Bone marrow (tissue), 2 donors: ENCODE results near the gene ASPRV1.

Experiments used
- DNase-seq, 2 donors: peaks; one replicate each; lab custom pipeline; 2025; lab: John Stamatoyannopoulos, UW

ASPRV1 gene

GRCh38 chr2:69939722-69940121 is 21.7 kb downstream of the ASPRV1 start:
- DNase-seq: no peak

GRCh38 chr2:69937968-69938367 is 23.5 kb downstream of the ASPRV1 start:
- no peak for DNase-seq

GRCh38 chr2:69936906-69937305 is 24.5 kb downstream of the ASPRV1 start:
- no peak for DNase-seq

GRCh38 chr2:69935011-69935410 is 26.4 kb downstream of the ASPRV1 start:
- DNase-seq: no peak

GRCh38 chr2:69934614-69934908 is 26.9 kb downstream of the ASPRV1 start:
- no peak for DNase-seq

GRCh38 chr2:69933839-69934613 is 27.4 kb downstream of the ASPRV1 start:
- peak in 1 of 2 donors; percentile 89 for DNase-seq

- DNase-seq: no peak
These were observed 28.1 kb downstream of the ASPRV1 start for GRCh38 chr2:69933254-69933828.

- no peak for DNase-seq
These were observed 28.9 kb downstream of the ASPRV1 start for GRCh38 chr2:69932596-69932922.

GRCh38 chr2:69931832-69932595 is 29.4 kb downstream of the ASPRV1 start:
- DNase-seq: no peak

GRCh38 chr2:69926849-69927515 is 34.4 kb downstream of the ASPRV1 start:
- DNase-seq: no peak

- no peak for DNase-seq
These were observed 38.3 kb downstream of the ASPRV1 start for GRCh38 chr2:69923116-69923515.

GRCh38 chr2:69918401-69918800 is 43.0 kb downstream of the ASPRV1 start:
- DNase-seq: peak in 1 of 2 donors; percentile 32

GRCh38 chr2:69917852-69918251 is 43.6 kb downstream of the ASPRV1 start:
- DNase-seq: peak in 1 of 2 donors; percentile 19

- no peak for DNase-seq
These were observed 45.3 kb downstream of the ASPRV1 start for GRCh38 chr2:69916106-69916505.

GRCh38 chr2:69914950-69915945 is 46.2 kb downstream of the ASPRV1 start, which contains the start of gene MXD1:
Gene MXD1, plus strand, starts transcription at chr2:69915109. Its CDS starts 222 bp downstream, at chr2:69915331.
- DNase-seq: peak in 1 of 2 donors; percentile 97

GRCh38 chr2:69914164-69914949 is 47.1 kb downstream of the ASPRV1 start:
- peak; percentile 97 to 100 for DNase-seq

- DNase-seq: peak in 1 of 2 donors; percentile 70
These were observed 49.4 kb downstream of the ASPRV1 start for GRCh38 chr2:69911985-69912563.
